Dendritic cell treated with granulocyte-macrophage colony-stimulating factor and Interleukin-4, amounts not matched to agents 40 ng/mL and 50 ng/mL, for 4 days (primary cell): Measurements from ENCODE around the gene SPIRE2.
"Not testable (repeated sequence)": the region's sequence is repeated elsewhere in the genome, so short reads cannot be mapped to it uniquely, and the experiment has no call there.

Experiments
- H3K27ac Mint-ChIP-seq: one replicate; pipeline ENCODE4 v1.8.0; 2022; ENCODE audit warnings: mild to moderate bottlenecking, mixed read lengths
- H3K27me3 Mint-ChIP-seq: one replicate; pipeline ENCODE4 v1.8.0; 2022; ENCODE audit warnings: mild to moderate bottlenecking, mixed read lengths
- H3K36me3 Mint-ChIP-seq: one replicate; pipeline ENCODE4 v1.8.0; 2022; ENCODE audit warnings: low read depth, mixed read lengths
- H3K4me1 Mint-ChIP-seq: one replicate; pipeline ENCODE4 v1.8.0; 2022; ENCODE audit warnings: low read depth, mixed read lengths
- H3K4me3 Mint-ChIP-seq: one replicate; pipeline ENCODE4 v1.8.0; 2022; ENCODE audit warnings: mild to moderate bottlenecking, moderate library complexity, mixed read lengths
- H3K9me3 Mint-ChIP-seq: one replicate; pipeline ENCODE4 v1.8.0; 2022; ENCODE audit warnings: mixed read lengths
- intact Hi-C: fragments of 100-400 bp; cut with micrococcal nuclease; formaldehyde crosslinking; loops from one replicate; pipeline ENCODE4 v1.15.0; 2022

The SPIRE2 gene

DNA sequence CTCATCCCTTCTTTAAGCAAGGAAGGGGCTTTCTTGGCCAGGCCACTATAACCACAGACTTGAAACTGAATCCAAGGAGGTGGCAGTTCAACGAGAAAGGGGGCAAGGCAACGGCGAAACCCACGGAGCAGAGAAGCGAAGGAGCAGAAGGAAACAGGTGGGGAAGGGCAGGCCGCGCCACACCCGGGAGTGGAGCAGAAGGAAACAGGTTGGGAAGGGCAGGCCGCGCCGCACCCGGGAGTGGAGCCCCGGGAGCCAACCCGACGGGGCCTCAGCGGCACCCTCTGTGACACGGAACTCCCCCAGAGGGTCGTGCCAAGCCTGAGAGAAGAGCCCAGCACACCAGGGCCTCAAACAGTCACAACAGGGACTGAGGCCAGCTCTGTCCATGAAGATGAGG is 32.2 kb upstream of the SPIRE2 start:
- no peaks in the 10 kb centered on the region for H3K9me3 Mint-ChIP-seq
- peaks cover 10% of the 10 kb centered on the region for H3K4me1 Mint-ChIP-seq
- no peak overlapping the region for H3K27ac Mint-ChIP-seq
- peaks cover 42% of the 10 kb centered on the region for H3K36me3 Mint-ChIP-seq
- intact Hi-C loops, result no loop called here
- no peak overlapping the region for H3K4me3 Mint-ChIP-seq
- no peaks in the 10 kb centered on the region for H3K27me3 Mint-ChIP-seq

DNA sequence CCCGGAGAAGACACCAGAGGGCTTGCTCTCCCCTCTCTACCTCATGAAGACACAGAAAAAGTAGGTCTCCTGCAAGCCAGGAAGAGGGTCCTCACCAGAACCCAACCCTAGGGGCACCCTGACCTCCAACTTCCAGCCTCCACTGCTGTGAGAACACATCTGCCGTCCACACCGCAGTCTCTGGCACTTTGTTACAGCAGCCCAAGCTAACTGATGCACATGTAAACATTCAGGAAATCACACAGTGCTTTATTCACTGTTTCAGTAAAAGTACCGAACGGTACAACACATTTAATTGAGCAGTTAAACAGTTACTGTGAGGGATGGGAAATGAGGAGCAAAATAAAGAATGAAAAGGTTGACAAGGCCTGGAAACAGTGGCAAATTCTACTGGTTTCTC is 30.1 kb upstream of the SPIRE2 start:
- Mint-ChIP-seq H3K27ac (peak overlapping the region; percentile 9), H3K36me3 (peaks cover 26% of the 10 kb centered on the region), H3K4me3 (no peak overlapping the region), H3K4me1 (peaks cover 10% of the 10 kb centered on the region), H3K9me3 (no peaks in the 10 kb centered on the region), H3K27me3 (no peaks in the 10 kb centered on the region)
- intact Hi-C loops, result no loop called here

DNA sequence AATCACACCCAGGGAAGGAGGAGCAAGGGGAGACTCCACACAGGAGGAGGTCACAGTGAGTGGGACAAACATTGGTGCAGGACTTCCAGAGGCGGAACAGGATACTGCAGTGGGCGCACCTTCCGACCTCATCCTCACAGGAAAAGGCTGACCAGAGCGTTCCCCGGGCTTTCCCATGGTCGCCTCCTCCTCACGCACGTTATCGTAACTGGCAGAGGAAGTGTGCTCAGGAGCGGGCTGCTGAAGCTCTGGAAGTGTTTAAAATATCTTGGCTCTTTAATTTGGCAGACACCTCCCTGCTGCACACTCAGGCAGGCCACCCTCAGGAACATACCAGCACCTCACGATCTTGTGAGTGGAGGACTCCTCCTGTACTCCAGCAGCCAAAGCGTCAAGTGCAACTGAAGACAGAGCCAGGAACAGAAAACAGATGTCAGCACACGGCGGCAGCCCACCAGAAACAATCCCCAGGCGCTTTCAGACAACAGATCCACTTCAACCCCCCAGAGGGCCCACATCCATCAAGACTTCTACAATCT is 29.4 kb upstream of the SPIRE2 start:
- Mint-ChIP-seq H3K27ac (peak overlapping the region; percentile 9), H3K27me3 (no peaks in the 10 kb centered on the region), H3K4me1 (peaks cover 10% of the 10 kb centered on the region), H3K9me3 (no peaks in the 10 kb centered on the region), H3K4me3 (no peak overlapping the region), H3K36me3 (peaks cover 26% of the 10 kb centered on the region)
- intact Hi-C loops, result no loop called here

DNA sequence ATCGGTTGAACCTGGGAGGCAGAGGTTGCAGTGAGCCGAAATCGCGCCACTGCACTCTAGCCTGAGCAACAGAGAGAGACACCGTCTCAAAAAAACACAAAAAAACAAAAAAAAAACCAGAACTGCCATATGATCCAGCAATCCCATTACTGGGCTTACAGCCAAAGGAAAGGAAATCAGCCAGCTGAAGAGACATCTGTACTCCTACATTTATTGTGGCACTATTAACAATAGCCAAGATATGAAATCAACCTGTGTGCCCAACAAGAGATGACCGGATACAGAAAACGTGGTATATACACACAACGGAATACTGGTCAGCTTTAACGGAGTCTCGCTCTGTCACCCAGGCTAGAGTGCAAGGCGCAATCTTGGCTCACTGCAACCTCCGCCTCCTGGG is 26.5 kb upstream of the SPIRE2 start:
- Mint-ChIP-seq H3K27ac (no peak overlapping the region), H3K4me1 (peaks cover 10% of the 10 kb centered on the region), H3K4me3 (no peak overlapping the region), H3K27me3 (no peaks in the 10 kb centered on the region), H3K9me3 (no peaks in the 10 kb centered on the region), H3K36me3 (peaks cover 15% of the 10 kb centered on the region)
- intact Hi-C loops, result no loop called here

DNA sequence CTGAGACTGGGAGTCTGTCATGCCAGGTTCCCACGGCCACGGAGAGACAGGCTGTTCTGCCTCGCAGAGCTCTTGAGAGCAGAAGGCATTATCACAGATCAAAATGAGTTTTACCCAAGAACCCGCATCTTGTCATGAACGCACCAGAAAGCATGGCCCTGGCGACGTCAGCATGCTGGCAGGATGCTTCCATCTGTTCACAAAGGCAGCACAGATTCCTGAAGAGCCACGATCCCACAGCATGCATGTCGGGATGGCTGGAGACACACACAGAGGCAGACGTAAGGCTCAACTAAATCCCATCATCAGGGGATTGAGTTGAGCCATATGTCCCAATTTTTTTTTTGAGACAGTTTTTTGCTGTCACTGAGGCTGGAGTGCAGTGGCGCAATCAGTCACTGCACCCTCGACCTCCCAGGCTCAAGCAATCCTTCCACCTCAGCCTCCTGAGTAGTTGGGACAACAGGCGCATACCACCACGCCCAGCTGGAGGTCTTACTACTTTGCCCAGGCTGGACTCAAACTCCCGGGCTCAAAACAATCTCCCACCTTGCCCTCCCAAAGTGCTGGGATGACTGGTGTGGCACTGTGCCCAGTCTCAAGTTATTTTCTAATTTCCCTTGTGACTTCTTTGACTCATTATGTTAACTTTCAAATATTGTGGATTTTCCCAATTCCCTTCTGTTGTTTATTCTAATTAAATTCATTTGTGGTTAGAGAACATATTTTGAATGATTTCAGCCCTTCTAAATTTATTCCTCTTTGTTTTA is 23.0 kb upstream of the SPIRE2 start:
- H3K36me3 Mint-ChIP-seq, result no peaks in the 10 kb centered on the region
- H3K9me3 Mint-ChIP-seq, result no peaks in the 10 kb centered on the region
- H3K4me3 Mint-ChIP-seq, result no peak overlapping the region
- peaks cover 13% of the 10 kb centered on the region for H3K4me1 Mint-ChIP-seq
- intact Hi-C loops, result no loop called here
- H3K27ac Mint-ChIP-seq, result no peak overlapping the region
- no peaks in the 10 kb centered on the region for H3K27me3 Mint-ChIP-seq

DNA sequence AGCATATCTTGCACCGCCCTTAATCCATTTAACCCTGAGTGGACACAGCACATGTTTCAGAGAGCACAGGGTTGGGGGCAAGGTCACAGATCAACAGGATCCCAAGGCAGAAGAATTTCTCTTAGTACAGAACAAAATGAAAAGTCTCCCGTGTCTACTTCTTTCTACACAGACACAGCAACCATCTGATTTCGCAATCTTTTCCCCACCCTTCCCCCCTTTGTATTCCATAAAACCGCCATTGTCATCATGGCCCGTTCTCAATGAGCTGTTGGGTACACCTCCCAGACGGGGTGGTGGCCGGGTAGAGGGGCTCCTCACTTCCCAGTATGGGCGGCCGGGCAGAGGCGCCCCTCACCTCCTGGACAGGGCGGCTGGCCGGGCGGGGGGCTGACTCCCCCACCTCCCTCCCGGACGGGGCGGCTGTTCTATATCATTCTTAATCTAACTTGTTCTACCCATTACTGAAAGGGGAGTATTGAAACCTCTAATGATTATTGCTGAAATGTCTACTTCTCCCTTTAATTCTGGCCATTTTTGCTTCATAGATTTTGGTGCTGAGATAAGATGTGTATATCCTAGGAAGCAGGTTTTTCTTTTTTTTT is 21.6 kb upstream of the SPIRE2 start:
- H3K27me3 Mint-ChIP-seq, H3K4me1 Mint-ChIP-seq, H3K9me3 Mint-ChIP-seq, intact Hi-C loops, H3K36me3 Mint-ChIP-seq, H3K4me3 Mint-ChIP-seq, H3K27ac Mint-ChIP-seq: not testable (repeated sequence)

DNA sequence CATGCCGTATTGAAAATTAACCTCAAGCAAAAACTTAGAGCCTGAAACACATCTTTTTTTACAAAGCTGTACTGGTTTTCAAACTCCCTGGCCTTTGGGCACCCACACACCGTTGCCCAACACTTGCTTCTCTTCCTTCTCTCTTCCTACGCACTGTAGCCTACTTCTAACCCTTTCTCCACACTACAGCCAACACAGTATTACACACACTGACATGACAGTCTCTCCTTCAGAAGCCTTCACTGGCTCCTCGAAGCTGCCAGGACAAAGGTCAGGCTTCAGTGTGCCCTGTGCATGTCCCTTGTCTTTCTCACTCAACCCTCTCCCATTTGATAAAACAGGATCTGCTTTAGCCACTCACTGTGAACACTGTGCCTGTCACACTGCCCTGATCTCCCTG is 19.8 kb upstream of the SPIRE2 start:
- Mint-ChIP-seq H3K27ac (peak overlapping the region; percentile 11), H3K9me3 (no peaks in the 10 kb centered on the region), H3K27me3 (no peaks in the 10 kb centered on the region), H3K4me1 (peaks cover 9% of the 10 kb centered on the region), H3K36me3 (no peaks in the 10 kb centered on the region), H3K4me3 (no peak overlapping the region)
- intact Hi-C loops, result no loop called here

DNA sequence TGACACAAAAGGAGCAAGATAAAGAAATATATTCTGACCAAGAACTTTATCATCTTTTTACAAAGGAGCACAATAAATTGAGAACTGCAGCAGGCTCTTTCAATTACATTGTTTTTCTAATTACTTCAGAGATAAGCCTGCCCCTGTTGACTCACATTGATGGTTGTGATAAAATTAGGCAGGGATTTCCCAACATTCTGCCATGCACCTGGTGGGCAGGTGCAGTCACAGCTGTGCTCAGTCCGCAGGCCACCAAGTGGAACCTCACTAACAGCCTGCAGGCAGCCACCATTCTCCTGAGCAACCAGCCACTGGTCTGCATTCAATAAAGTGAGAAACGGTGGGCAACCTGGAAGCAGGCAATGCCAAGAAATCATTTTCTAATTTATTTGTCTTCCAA is 17.0 kb upstream of the SPIRE2 start:
- H3K9me3 Mint-ChIP-seq, result no peaks in the 10 kb centered on the region
- no peaks in the 10 kb centered on the region for H3K27me3 Mint-ChIP-seq
- H3K36me3 Mint-ChIP-seq, result no peaks in the 10 kb centered on the region
- intact Hi-C loops, result no loop called here
- no peak overlapping the region for H3K4me3 Mint-ChIP-seq
- no peak overlapping the region for H3K27ac Mint-ChIP-seq
- H3K4me1 Mint-ChIP-seq, result peaks cover 9% of the 10 kb centered on the region

DNA sequence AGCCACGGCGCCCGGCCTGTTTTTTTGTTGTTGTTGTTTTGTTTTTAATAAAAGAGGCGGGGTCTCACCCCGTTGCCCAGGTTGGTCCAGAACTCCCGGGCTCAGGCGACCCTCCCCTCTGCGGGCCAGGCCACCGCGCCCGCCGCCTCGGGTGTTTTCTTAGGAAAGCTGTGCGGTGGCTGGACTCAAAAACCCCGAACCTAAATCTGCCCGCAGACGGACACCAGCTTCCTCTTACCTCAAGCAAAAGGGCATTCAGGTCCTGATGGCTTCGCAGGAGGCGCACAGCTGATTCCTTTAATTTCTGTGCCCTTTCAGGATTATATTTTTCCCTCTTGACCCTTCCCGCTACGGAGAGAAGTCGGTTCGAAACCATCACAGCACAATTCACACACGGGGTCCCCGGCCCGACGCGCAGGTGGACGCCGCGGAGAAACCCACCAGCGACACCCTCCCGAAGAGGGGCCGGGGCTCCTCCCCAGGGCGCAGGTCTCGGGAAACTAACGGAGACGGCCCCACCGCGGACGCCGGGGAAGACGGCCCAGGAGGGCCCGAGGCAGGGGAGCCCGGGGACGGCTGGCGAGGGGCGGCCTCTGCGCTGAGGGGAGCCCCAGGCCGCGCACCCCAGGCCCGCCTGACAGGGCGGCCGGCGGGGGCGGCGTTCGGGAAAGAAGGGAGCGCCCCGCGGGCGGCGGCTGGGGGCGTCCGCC is 12.5 kb upstream of the SPIRE2 start:
- H3K27me3 Mint-ChIP-seq, result no peaks in the 10 kb centered on the region
- intact Hi-C loops, result no loop called here
- H3K27ac Mint-ChIP-seq, result no peak overlapping the region
- H3K9me3 Mint-ChIP-seq, result no peaks in the 10 kb centered on the region
- peaks cover 26% of the 10 kb centered on the region for H3K4me1 Mint-ChIP-seq
- H3K36me3 Mint-ChIP-seq, result no peaks in the 10 kb centered on the region
- H3K4me3 Mint-ChIP-seq, result peak overlapping the region; percentile 74

DNA sequence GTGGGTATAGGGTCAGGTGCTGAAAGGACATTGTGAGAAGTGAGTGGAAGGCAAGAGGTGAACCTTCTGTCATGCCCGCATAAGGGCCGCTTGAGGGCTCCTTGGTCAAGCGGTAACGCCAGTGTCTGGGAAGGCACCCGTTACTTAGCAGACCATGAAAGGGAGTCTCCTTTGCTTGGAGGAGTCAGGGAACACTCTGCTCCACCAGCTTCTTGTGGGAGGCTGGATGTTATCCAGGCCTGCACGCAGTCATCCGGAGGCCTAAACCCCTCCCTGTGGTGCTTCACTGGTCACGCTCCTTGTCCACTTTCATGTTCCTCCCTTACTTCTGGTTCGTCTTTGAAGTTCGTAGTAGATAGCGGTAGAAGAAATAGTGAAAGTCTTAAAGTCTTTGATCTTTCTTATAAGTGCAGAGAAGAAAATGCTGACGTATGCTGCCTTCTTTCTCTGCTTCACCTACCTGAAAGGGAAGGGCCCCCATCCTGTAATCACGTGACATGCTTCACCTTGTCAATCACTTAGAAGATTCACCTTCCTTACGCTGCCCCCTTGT is 9.3 kb upstream of the SPIRE2 start:
- H3K4me3 Mint-ChIP-seq, intact Hi-C loops, H3K36me3 Mint-ChIP-seq, H3K27ac Mint-ChIP-seq, H3K27me3 Mint-ChIP-seq, H3K9me3 Mint-ChIP-seq: not testable (repeated sequence)
- H3K4me1 Mint-ChIP-seq, result peaks cover 26% of the 10 kb centered on the region

DNA sequence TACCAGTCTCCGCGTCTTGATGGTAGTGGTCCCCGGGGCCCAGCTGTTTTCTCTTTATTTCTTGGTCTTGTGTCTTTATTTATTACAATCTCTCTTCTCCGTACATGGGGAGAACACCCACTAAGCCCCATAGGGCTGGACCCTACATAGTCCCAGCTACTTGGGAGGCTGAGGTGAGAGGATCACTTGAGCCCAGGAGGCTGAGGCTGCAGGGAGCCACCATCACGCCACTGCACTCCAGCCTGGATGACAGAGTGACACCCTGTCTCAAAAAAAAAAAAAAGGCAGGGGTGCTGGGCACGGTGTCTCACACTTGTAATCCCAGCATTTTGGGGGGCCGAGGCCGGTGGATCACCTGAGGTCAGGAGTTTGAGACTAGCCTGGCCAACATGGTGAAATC is 8.8 kb upstream of the SPIRE2 start:
- H3K27me3 Mint-ChIP-seq, H3K36me3 Mint-ChIP-seq, H3K4me3 Mint-ChIP-seq, H3K27ac Mint-ChIP-seq, H3K9me3 Mint-ChIP-seq, intact Hi-C loops: not testable (repeated sequence)
- peaks cover 26% of the 10 kb centered on the region for H3K4me1 Mint-ChIP-seq

DNA sequence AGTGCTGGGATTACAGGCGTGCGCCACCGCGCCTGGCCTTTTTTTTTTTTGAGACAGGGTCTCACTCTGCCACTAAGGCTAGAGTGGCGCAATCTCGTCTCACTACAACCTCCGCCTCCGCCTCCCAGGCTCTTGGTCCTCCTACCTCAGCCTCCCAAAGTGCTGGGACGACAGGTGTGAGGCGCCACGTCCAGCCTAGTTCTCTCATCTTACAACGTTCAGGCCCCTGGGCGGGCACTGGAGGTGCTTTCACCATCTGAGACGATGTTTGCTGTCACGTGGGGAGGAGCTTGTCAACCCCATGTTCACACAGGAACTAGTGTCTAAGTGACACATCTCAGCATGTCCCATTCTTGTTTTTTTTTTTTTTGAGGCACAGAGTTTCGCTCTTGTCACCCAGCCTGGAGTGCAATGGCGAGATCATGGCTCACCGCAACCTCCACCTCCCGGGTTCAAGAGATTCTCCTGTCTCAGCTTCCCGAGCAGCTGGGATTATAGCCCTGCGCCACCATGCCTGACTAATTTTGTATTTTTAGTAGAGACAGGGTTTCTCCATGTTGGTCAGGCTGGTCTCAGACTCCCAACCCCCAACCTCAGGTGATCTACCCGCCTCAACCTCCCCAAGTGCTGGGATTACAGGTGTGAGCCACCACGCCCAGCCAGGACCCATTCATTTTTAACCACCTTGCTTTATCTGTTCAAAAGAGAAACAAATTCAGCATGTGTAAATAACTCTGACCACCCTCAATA is 6.7 kb upstream of the SPIRE2 start:
- H3K4me1 Mint-ChIP-seq, result peaks cover 26% of the 10 kb centered on the region
- no peak overlapping the region for H3K4me3 Mint-ChIP-seq
- intact Hi-C loops, result no loop called here
- peaks cover 8% of the 10 kb centered on the region for H3K27me3 Mint-ChIP-seq
- no peak overlapping the region for H3K27ac Mint-ChIP-seq
- no peaks in the 10 kb centered on the region for H3K9me3 Mint-ChIP-seq
- H3K36me3 Mint-ChIP-seq, result peaks cover 6% of the 10 kb centered on the region

DNA sequence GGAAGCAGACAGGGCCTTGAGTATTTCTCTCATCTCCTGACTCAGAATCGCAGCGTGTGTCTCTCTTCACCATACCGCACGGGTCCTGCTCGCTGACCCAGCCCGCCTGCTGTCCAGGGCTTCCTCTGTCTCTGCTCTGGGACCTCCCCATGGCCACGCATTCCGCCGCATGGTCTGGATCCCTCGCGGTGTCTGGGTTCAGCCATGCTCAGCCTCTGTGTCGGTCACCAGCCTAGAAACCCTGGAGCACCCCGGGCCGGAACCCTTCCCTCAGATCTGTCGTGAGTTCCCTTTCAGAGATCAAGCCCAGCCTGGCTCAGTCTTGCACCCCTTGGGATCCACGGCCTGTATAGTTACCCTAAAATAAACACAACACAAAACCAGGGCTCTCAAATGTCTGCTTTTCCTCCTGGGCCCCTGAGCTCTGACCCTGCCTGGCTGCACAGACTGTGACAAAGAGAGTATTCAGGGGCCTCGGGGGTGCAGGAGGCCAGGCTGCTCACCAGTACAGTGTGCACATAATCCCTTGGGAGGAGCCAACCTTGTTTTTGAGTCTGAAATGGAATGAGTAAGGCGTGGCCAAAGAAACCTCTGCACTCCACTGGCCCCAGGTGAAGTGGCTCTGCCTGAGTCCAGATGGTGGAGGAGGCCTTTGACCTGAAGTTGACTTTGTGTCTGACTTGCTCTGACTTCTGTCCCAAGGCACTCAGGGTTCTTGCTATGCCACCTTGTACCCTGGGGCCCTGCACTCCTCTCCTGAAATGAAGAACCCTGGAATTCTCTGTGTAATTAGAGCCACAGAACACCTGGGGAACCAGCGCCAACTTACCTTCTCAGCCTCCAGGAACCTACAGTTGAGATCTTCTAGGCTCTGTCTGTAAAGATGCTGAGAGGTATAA is 5.8 kb upstream of the SPIRE2 start:
- Mint-ChIP-seq H3K36me3 (peaks cover 6% of the 10 kb centered on the region), H3K4me3 (no peak overlapping the region), H3K27me3 (peaks cover 16% of the 10 kb centered on the region), H3K9me3 (no peaks in the 10 kb centered on the region), H3K4me1 (peaks cover 24% of the 10 kb centered on the region), H3K27ac (no peak overlapping the region)
- intact Hi-C loops, result no loop called here
